ENCODE data around the gene NOXA1.

GRCh38 chr9:137434498-137435380 is 11.5 kb downstream of the NOXA1 start:
- no peak for TF ChIP-seq CTCF (IDR thresholded peaks at IDR 0.05)
- TF ChIP-seq POLR2A (IDR thresholded peaks at IDR 0.05) = no peak

Measured in transverse colon (tissue), 3 donors.